ENCODE measurements around the gene PPP2R5E. TPM values are rescaled to one million over a fixed set of nuclear protein-coding genes. Genes with fewer than 3 reads are reported as not detected.

Gene PPP2R5E
- total RNA-seq, 1 experiment from 2014 or later = 45.0 TPM

DNA sequence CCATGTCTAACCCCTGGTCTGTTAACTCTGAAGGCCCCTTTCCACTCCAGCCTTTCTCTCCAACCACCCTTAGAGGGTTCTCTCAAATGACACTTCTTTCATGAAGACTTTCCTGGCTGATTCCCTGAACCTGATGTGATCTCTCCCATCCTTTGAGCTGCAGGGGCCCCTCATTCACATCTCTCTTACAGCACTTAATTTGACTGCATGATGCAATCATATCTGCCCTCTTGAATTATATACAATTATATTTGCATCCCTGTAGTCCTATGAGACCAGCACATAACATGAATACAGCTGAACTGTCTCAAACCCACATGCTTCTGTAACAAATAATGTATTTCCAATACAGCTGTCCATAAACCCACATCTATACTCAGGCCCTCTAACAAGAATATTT lies 56.4 kb downstream of the PPP2R5E start:
- CTCF ChIA-PET = no interaction called here
- Histone ChIP-seq H3K27me3 (ENCODE audit: insufficient read depth, low read length) (no peaks in the 10 kb centered on the region), H3K4me1 (ENCODE audit: control insufficient read depth in 1 of 2, insufficient read depth in 2 of 2, low read length in 2 of 2) (peaks cover 13% of the 10 kb centered on the region in 2 experiments), H3K9me2 (ENCODE audit: insufficient read depth) (no peaks in the 10 kb centered on the region), H4K20me1 (ENCODE audit: insufficient read depth) (no peaks in the 10 kb centered on the region; the same call in 1 of the 2 replicates), H3K27ac (ENCODE audit: low read depth, low read length) (no peak overlapping the region), H3K9me3 (ENCODE audit: control insufficient read depth in 1 of 2, insufficient read depth in 1 of 2, low read depth in 1 of 2, low read length in 2 of 2) (no peaks in the 10 kb centered on the region), H3K4me3 (replicated peaks in 1 of 2; ENCODE audit: low read depth in 1 of 2, low read length in 2 of 2) (no peak overlapping the region), H3K79me2 (ENCODE audit: insufficient read depth, low read length) (peaks cover 91% of the 10 kb centered on the region), H3K9ac (ENCODE audit: low read length) (no peak overlapping the region), H3K4me2 (ENCODE audit: low read length) (no peak overlapping the region), H2AFZ (ENCODE audit: low read depth, low read length, poor library complexity, severe bottlenecking) (no peak overlapping the region), H3K36me3 (ENCODE audit: control insufficient read depth in 1 of 2, insufficient read depth in 2 of 2, low read length in 2 of 2) (no peaks in the 10 kb centered on the region)
- TF ChIP-seq RAD21 (IDR thresholded peaks at IDR 0.05; ENCODE audit: low read depth) (no peak), ELF1 (IDR thresholded peaks at IDR 0.05; ENCODE audit: borderline replicate concordance, low read depth) (no peak), ZFX (IDR thresholded peaks at IDR 0.05) (no peak), TCF7L2 (IDR thresholded peaks at IDR 0.05; ENCODE audit: borderline replicate concordance, extremely low read depth, insufficient read depth, insufficient read length) (no peak), SIN3A (IDR thresholded peaks at IDR 0.05; ENCODE audit: low read depth) (no peak)
- DNase-seq (ENCODE audit: low read depth, low spot score) = no peak
- RAD21 ChIA-PET (ENCODE audit: low non-redundant PET in 1 of 2, low total read pairs in 2 of 2, uncharacterized antibody in 2 of 2, unreplicated experiment in 2 of 2) = no interaction called here
- ATAC-seq = no peak
- POLR2A ChIA-PET = interaction anchor here (1.3 kb wide), 1 partner anchor 56 kb away, joined by 5 read pairs; the partner anchor contains the start of gene PPP2R5E
- no TSS peak for BruUV-seq (replicated peaks)
- intact Hi-C loops (cut with micrococcal nuclease) = no loop called here

DNA sequence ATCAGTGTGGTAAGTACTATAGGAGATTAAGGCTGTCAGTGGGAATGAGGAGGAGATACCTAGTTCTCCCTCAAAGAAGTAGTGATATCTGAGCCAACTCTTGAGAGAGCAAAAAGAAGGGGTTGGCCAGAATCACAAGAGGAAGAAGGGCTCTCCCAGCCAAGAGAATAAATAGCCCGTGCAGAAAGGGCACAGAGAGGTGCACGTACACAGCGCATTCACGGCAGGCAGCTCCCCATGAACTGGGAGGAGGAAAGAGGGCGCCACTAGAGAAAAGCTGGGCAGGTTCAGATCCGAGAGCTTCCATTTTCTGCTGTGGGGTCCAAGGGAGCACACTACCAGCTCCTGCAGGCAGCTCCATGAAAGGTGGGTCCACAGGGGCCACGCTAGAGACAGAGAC lies 59.9 kb downstream of the PPP2R5E start:
- no peaks in the 10 kb centered on the region for H3K9me3 ChIP-seq (ENCODE audit: control insufficient read depth in 1 of 2, insufficient read depth in 1 of 2, low read depth in 1 of 2, low read length in 2 of 2)
- H3K36me3 ChIP-seq (ENCODE audit: control insufficient read depth in 1 of 2, insufficient read depth in 2 of 2, low read length in 2 of 2) = no peaks in the 10 kb centered on the region
- H3K4me2 ChIP-seq (ENCODE audit: low read length) = no peak overlapping the region
- CTCF ChIA-PET = no interaction called here
- no peak overlapping the region for H3K9ac ChIP-seq (ENCODE audit: low read length)
- ATAC-seq (no peak), DNase-seq (ENCODE audit: low read depth, low spot score) (no peak)
- peaks cover 92% of the 10 kb centered on the region for H3K79me2 ChIP-seq (ENCODE audit: insufficient read depth, low read length)
- H3K9me2 ChIP-seq (ENCODE audit: insufficient read depth) = no peaks in the 10 kb centered on the region
- no TSS peak for BruUV-seq (replicated peaks)
- no peak overlapping the region for H2AFZ ChIP-seq (ENCODE audit: low read depth, low read length, poor library complexity, severe bottlenecking)
- H3K27me3 ChIP-seq (ENCODE audit: insufficient read depth, low read length) = no peaks in the 10 kb centered on the region
- TF ChIP-seq, protein P1, sequence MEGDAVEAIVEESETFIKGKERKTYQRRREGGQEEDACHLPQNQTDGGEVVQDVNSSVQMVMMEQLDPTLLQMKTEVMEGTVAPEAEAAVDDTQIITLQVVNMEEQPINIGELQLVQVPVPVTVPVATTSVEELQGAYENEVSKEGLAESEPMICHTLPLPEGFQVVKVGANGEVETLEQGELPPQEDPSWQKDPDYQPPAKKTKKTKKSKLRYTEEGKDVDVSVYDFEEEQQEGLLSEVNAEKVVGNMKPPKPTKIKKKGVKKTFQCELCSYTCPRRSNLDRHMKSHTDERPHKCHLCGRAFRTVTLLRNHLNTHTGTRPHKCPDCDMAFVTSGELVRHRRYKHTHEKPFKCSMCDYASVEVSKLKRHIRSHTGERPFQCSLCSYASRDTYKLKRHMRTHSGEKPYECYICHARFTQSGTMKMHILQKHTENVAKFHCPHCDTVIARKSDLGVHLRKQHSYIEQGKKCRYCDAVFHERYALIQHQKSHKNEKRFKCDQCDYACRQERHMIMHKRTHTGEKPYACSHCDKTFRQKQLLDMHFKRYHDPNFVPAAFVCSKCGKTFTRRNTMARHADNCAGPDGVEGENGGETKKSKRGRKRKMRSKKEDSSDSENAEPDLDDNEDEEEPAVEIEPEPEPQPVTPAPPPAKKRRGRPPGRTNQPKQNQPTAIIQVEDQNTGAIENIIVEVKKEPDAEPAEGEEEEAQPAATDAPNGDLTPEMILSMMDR (IDR thresholded peaks at IDR 0.05 in 2 of 3, conservative IDR thresholded peaks at IDR 0.05 in 1 of 3; ENCODE audit: borderline replicate concordance in 1 of 3, insufficient read depth in 1 of 3, low read depth in 2 of 3, low read length in 2 of 3) = no peak
- TF ChIP-seq, protein P2, sequence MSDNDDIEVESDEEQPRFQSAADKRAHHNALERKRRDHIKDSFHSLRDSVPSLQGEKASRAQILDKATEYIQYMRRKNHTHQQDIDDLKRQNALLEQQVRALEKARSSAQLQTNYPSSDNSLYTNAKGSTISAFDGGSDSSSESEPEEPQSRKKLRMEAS (IDR thresholded peaks at IDR 0.05) = no peak
- no peak for TF ChIP-seq RAD21 (IDR thresholded peaks at IDR 0.05; ENCODE audit: low read depth)
- RAD21 ChIA-PET (ENCODE audit: low non-redundant PET in 1 of 2, low total read pairs in 2 of 2, uncharacterized antibody in 2 of 2, unreplicated experiment in 2 of 2) = no interaction called here
- H4K20me1 ChIP-seq (ENCODE audit: insufficient read depth) = no peaks in the 10 kb centered on the region; the same call in 1 of the 2 replicates
- POLR2A ChIA-PET = no interaction called here
- intact Hi-C loops (cut with micrococcal nuclease) = no loop called here
- H3K27ac ChIP-seq (ENCODE audit: low read depth, low read length) = no peak overlapping the region
- H3K4me1 ChIP-seq (ENCODE audit: control insufficient read depth in 1 of 2, insufficient read depth in 2 of 2, low read length in 2 of 2) = peaks cover 14 to 25% of the 10 kb centered on the region in 2 experiments
- H3K4me3 ChIP-seq (replicated peaks in 1 of 2; ENCODE audit: low read depth in 1 of 2, low read length in 2 of 2) = no peak overlapping the region
